ENCODE results near the gene PLIN4. TPM values are rescaled to one million over a fixed set of nuclear protein-coding genes. Genes with fewer than 3 reads are reported as not detected.

The PLIN4 gene
- total RNA-seq, 4 donors from 2014 or later = 519 to 1,574 (median 929) TPM

DNA sequence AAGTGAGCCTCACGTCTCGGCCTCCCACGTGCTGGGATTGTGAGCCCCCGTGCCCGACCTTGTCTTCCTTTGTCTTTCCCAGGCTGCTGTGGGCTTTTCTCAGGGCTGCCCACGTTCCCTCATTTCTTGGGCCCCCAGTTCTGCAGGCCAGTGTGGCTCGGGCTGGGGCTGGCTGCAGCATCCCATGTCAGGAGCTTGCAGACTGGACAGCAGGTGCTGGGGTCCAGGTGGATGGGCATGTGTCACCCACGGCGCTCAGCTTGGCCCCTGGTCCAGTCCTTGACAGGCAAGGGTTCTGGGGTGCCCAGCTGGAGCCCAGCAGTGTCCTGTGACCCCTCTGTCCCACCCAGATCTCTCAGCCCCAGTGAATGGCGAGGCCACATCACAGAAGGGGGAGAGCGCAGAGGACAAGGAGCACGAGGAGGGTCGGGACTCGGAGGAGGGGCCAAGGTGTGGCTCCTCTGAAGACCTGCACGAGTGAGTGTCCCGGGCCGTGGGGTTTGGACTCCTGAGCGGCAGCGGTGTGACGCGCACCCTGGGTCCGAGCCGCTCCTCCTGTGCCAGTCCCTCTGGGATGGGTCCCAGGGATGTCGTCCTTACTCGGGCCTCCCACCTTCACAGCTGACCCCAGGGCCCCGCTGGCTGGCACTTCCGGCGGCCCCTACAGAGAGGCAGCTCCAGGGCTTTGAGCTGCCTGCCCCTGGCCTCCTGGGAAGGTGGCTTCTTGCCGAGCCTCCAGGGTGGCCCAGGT lies 17.3 kb downstream of the PLIN4 start:
- TF ChIP-seq, protein P1, sequence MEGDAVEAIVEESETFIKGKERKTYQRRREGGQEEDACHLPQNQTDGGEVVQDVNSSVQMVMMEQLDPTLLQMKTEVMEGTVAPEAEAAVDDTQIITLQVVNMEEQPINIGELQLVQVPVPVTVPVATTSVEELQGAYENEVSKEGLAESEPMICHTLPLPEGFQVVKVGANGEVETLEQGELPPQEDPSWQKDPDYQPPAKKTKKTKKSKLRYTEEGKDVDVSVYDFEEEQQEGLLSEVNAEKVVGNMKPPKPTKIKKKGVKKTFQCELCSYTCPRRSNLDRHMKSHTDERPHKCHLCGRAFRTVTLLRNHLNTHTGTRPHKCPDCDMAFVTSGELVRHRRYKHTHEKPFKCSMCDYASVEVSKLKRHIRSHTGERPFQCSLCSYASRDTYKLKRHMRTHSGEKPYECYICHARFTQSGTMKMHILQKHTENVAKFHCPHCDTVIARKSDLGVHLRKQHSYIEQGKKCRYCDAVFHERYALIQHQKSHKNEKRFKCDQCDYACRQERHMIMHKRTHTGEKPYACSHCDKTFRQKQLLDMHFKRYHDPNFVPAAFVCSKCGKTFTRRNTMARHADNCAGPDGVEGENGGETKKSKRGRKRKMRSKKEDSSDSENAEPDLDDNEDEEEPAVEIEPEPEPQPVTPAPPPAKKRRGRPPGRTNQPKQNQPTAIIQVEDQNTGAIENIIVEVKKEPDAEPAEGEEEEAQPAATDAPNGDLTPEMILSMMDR (IDR thresholded peaks at IDR 0.05; ENCODE audit: low read depth) = no peak

DNA sequence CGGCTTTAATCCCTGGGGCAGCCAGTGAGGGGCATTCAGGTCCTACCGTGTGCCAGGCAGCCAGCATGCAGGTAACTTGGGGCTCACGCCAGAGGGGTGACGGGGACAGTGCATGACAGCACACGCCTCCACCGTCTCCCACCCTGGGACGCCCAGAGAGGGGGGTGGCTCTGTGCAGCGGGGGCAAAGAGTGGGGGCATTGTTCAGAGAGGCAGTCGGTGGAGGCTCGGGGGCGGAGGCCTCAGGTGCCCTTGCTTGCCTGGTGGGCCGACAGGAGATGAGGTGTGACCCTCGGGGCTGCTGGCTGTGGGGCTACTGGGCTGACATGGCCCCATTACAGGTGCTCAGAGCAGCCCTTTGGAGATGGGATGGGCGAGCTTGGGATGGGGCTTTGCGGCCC lies 18.4 kb downstream of the PLIN4 start:
- TF ChIP-seq, protein P1 (IDR thresholded peaks at IDR 0.05; ENCODE audit: low read depth) = no peak

DNA sequence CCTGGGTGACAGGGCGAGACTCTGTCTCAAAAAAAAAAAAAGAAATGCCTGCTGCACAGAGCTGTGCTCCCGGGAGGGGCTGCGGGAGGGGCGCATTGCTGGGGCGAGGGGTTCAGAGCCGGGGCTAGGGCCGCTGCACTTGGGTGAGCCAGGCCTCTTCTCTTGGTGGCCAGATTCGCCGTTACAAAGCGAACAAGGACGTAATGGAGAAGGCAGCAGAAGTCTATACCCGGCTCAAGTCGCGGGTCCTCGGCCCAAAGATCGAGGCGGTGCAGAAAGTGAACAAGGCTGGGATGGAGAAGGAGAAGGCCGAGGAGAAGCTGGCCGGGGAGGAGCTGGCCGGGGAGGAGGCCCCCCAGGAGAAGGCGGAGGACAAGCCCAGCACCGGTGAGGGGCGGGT lies 19.0 kb downstream of the PLIN4 start:
- TF ChIP-seq, protein P1 (IDR thresholded peaks at IDR 0.05; ENCODE audit: low read depth) = no peak

GRCh38 chr19:4498694-4499093 lies 19.6 kb downstream of the PLIN4 start:
- TF ChIP-seq, protein P1 (IDR thresholded peaks at IDR 0.05; ENCODE audit: low read depth) = no peak

- TF ChIP-seq, protein P1 (IDR thresholded peaks at IDR 0.05; ENCODE audit: low read depth) = no peak
Measured at GRCh38 chr19:4497770-4498389, 20.4 kb downstream of the PLIN4 start.

DNA sequence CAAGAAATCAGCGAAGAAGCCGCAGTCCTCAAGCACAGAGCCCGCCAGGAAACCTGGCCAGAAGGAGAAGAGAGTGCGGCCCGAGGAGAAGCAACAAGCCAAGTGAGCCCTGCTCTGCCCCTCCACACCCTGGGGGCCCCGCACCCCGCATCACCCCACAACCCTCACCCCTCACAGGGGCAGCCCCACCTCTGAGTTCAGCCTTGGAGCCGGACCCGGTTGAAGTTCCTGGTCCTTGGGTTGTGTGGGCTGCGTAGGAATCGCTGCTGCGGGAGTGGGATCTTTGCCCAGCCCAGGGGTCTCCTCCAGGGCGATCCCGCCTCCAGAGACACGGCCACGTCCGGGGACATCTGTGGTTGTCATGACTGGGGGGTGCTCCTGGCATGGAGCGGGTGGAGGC lies 22.0 kb downstream of the PLIN4 start:
- TF ChIP-seq, protein P1 (IDR thresholded peaks at IDR 0.05; ENCODE audit: low read depth) = no peak

DNA sequence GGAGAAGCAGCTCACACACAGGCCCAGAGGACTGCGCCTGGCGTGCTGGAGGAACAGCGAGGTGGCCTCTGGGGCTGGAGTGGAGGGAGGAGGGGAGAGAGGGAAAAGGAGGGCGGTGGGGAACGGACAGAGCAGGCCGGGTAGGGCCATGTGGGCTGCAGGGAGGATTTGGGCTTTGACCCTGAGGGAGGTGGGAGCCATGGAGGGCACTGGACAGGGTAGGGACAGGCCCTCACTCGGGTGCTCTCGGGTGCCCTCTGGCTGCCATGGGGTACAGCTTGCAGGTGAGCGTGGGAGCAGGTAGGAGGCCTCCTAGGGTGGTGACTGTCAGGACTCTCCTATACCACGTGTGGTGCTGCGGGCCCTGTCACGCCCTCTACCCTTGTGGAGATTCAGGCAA lies 22.8 kb downstream of the PLIN4 start:
- TF ChIP-seq, protein P1 (IDR thresholded peaks at IDR 0.05; ENCODE audit: low read depth) = no peak
